ACC112 (cell line): ENCODE results near the gene SIRT7.

Experiments used
- H2AFZ ChIP-seq: fragments of 200-600 bp; sonication (generic); one replicate; pipeline ENCODE4 v1.6.0; 2017; ENCODE audit warnings: antibody characterized with exemption, low read length; ENCODE audit not compliant: unreplicated experiment
- H3K27ac ChIP-seq: fragments of 200-600 bp; sonication (generic); 2 replicates; pipeline ENCODE4 v1.5.1; 2014; ENCODE audit warnings: low read depth, mild to moderate bottlenecking, antibody characterized with exemption, low read length, moderate library complexity
- H3K27me3 ChIP-seq: fragments of 200-600 bp; sonication (generic); 2 replicates; pipeline ENCODE4 v1.6.1; 2014; ENCODE audit warnings: mild to moderate bottlenecking, antibody characterized with exemption, low read length, moderate library complexity, mixed read lengths; ENCODE audit not compliant: insufficient read depth
- H3K36me3 ChIP-seq: fragments of 200-600 bp; sonication (generic); 2 replicates; pipeline ENCODE4 v1.6.1; 2016; ENCODE audit warnings: mild to moderate bottlenecking, antibody characterized with exemption, low read length, moderate library complexity, mixed read lengths; ENCODE audit not compliant: insufficient read depth
- H3K4me1 ChIP-seq: fragments of 200-600 bp; sonication (generic); one replicate; pipeline ENCODE4 v1.6.1; 2016; ENCODE audit warnings: low read length, mixed read lengths; ENCODE audit not compliant: insufficient read depth, unreplicated experiment, control insufficient read depth
- H3K4me3 ChIP-seq: fragments of 200-600 bp; sonication (generic); 2 replicates; pipeline ENCODE4 v1.5.1; 2014; ENCODE audit warnings: mild to moderate bottlenecking, low read depth, low read length
- H3K79me2 ChIP-seq: fragments of 200-600 bp; sonication (generic); one replicate; pipeline ENCODE4 v1.6.0; 2016; ENCODE audit warnings: low read length; ENCODE audit not compliant: control insufficient read depth, unreplicated experiment, insufficient read depth

SIRT7 gene

DNA sequence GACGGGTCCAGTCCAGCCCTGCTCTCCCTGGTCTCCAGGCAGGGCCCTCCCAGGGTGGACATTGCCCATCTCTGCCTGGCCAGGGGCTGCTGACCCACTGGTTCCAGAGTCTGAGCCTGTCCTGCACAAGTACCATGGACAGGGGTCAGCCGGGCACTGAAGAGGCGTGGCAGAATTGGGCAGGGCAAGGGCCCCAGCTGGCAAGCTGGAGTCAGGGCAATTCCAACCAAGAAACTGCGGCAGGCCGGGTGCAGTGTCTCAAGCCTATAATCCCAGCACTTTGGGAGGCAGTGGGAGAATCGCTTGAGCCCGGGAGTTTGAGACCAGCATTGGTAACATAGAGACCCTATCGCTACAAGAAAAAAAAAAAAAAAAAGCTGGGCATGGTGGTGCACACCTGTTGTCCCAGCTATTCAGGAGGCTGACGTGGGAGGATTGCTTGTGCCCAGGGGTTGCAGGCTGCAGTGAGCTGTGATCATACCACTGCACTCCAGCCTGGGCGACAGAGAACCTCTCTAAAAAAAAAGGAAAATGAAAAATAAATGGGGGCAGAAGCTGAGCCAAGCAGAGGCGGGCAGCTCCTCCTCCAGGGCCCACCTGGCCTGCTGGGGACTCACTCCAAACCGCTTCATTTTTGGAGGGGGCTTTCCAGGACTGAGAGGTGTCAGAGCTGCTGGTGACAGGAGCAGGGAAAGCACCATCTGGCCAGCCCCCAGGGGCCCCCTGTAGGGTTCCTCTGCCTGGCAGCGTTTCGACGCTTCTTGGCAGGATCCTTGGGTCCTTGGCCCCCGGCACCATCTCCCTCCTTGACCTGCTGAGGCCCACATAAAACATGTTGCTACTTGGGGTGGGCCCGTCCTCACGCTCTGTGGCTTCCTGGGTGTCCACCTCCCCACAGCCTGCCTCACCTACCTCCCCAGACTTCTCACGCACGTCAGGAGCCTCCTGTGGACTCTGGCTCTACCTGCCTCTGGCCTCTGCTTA, 12.5 kb upstream of the SIRT7 start:
- Histone ChIP-seq H3K36me3 (no peaks in the 10 kb centered on the region), H3K79me2 (peaks cover 14% of the 10 kb centered on the region), H3K27ac (no peak overlapping the region), H2AFZ (no peak overlapping the region), H3K4me1 (peaks cover 7% of the 10 kb centered on the region), H3K4me3 (no peak overlapping the region), H3K27me3 (no peaks in the 10 kb centered on the region)

DNA sequence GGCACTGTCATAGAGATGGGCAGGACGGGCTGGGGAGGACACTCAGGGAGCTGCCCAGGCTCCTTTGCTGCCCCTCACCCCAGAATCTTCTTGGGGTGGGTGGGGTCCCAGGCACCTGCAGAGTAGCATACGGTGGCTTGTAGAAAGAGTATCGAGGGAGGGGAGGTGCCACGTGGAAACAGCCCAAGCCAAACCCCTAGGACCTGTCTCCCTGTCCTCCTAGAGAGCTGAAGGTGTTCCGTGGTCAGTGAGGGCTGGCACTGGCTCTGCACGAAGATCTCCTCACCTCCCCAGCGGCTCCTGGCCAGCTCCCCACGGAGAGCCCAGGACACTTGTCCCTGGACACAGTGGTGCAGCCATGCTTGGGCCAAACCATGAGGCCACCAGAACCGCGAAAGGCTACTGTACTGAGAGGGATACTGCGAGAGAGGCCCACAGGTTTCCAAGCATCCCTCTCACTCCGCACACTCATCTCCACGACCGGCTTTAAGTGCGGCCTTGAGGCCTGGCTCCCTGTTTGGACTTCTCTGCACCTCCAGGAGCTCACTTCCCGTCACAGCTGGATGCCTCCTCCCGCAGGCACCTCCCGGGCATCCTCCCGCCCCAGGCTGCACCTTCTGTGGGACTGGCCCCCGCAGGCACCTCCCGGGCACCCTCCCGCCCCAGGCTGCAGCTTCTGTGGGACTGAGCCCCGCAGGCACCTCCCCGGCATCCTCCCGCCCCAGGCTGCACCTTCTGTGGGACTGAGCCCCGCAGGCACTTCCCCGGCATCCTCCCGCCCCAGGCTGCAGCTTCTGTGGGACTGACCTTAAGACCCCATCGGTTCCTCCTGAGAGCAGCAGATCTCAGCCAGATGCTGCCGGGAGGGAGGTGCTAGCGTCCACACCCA, 11.5 kb upstream of the SIRT7 start:
- H3K79me2 ChIP-seq: peaks cover 23% of the 10 kb centered on the region
- H2AFZ ChIP-seq: no peak overlapping the region
- no peaks in the 10 kb centered on the region for H3K27me3 ChIP-seq
- H3K4me3 ChIP-seq: no peak overlapping the region; the same call in 1 of the 2 replicates
- peaks cover 14% of the 10 kb centered on the region for H3K4me1 ChIP-seq
- H3K36me3 ChIP-seq: no peaks in the 10 kb centered on the region
- no peak overlapping the region for H3K27ac ChIP-seq

DNA sequence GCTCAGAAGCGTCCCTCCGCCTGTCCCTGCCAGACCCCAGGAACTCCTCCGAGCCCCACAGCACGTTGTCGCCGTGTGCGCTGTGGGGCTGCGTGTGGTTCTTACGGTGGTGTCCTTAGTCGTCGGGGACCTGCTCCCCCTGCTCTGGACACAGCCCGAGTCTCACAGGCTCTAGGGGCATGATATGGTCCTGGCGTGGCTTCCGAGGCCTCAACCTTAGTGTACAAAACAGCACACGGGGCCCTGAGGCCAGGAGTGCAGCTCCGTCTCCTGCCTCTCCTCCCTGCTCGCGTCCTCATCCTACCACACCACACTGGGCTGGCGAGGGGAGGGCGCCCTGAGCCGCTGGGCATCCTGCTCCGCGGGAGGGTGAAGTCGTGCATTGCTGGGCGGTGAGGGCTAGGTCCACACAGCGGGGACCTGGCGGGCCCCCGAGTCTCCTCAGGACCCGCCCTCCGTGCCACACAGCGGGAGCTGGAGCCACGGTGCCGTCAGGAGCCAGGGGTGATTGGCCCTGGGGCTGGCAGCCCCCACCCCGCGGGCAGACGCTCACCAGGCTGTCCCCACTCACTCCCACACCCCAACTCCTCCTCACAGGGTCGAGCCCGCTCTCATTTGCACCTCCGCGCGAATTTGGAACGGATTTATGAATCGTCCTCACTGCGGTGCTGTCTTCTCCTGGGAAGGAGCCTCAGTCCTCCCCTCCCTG, 10.7 kb upstream of the SIRT7 start:
- H3K4me1 ChIP-seq: peaks cover 22% of the 10 kb centered on the region
- peak overlapping the region; percentile 85 for H3K4me3 ChIP-seq
- H2AFZ ChIP-seq: peak overlapping the region; percentile 79
- peaks cover 31% of the 10 kb centered on the region for H3K79me2 ChIP-seq
- no peak overlapping the region for H3K27ac ChIP-seq
- H3K36me3 ChIP-seq: no peaks in the 10 kb centered on the region
- no peaks in the 10 kb centered on the region for H3K27me3 ChIP-seq

DNA sequence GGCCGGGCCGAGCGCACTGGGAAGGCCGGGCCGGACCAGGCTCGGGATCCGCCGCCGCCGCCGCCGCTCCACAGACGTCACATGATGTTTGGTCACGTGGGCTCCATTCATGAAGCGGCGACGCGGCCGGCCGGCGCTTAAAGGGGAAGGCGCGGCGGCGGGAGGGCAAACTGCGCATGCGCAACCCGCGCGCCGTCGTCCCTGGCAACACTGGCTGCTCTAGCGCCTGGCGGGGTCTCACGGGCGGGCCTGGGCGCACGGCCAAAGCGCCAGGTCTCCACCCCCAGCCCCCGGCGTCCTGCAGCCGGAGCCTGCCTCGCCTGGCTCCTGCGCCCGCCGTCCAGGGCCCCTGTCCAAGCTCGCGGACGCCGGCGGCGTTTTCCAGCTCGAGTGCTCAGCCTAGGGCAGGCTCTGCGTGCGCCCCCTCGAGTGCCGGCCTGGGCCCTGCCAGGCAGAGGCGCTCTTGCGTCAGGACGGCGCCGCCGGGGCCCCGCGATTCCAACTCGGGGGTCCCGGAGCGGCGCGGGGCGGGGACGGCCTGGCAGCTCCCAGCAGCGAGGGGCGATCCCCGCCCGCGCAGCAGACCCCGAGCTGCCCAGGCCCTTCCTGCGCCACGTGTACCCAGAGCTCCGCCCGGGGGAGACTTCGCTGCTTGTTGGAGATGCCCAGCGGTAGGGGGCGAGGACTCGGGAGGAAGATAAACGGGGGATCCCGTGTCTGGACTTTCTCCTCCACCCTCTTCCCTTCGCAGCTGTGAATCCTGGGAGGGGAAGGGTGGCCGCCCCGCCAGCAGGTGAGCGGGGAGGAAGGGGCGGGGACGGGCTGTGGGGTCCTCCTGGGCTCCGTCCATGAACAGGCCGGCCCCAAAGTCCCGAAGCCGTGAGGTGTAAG, 9.9 kb upstream of the SIRT7 start, which contains the start of gene MAFG:
TSS of gene MAFG (minus strand) at position 83 of the 891 bp plus-strand sequence. CDS start 4,550 bp downstream, outside the sequence.
- H3K36me3 ChIP-seq: no peaks in the 10 kb centered on the region
- H3K27ac ChIP-seq: peak within 1 kb of the TSS; percentile 88
- H3K27me3 ChIP-seq: no peaks in the 10 kb centered on the region
- peaks cover 26% of the 10 kb centered on the region for H3K4me1 ChIP-seq
- H3K4me3 ChIP-seq: peak within 1 kb of the TSS; percentile 94
- peak within 1 kb of the TSS; percentile 79 for H2AFZ ChIP-seq
- H3K79me2 ChIP-seq: peaks cover 38% of the 10 kb centered on the region

DNA sequence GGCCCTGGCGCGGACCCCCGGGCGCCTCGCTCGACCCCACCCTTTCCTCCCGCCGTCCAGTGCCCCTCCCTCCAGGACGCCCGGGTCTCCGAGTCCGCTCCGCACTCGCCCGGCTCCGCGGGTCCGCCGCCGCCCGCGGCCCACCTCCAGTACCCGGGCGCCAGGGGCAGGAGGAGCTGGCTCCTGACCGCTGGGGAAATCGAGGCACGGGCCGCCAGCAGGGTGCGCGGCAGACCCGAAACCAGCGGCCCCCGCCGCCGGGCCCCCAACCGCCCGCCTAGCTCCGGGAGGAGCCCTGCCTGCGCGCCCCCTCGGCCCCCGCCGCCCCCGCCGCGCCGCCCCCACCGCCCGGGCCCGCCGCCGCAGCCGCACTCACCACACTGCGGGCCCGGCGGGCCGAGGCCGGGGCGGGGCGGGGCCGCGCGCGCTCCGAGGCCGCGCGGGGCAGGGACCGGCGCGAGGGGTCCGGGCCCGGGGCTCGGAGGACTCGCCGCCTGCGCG, 9.2 kb upstream of the SIRT7 start:
- Histone ChIP-seq H3K79me2 (peaks cover 45% of the 10 kb centered on the region), H3K4me1 (peaks cover 31% of the 10 kb centered on the region)

DNA sequence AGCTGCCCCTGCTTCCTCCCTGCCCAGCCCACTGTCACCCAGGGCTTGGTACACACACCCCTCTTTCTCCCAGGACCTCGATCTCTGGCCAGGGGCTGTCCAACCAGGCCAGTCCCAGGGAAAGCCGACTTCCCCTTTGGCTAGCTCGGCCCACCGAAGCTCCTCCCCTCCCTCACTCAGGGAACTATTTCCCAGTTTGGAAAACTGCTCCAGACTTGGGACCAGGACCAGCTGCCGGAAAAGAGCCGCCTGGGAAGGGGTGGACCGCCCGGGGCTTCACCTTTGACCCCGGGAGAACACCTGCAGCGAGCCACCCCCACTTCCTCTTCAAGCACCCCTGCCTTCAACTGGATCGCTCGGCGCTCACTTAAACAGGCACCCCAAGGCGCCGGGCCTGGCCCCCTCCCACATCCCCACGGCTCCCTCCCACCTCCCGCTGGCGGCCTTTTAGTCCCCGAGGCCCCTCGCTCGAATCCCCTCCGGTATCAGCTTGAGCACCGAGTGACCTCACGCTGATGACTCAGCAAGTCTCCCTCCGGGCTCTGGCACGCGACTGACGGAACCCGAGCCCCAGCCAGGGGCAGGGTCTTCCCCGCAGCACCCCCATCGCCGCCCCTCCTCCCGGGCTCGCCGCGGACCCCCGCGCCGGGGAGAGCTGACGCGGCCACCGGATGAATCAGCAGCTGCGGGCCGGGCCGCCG, 8.6 kb upstream of the SIRT7 start:
- Histone ChIP-seq H3K36me3 (no peaks in the 10 kb centered on the region; the same call in 1 of the 2 replicates), H3K27ac (peak overlapping the region; percentile 88), H3K79me2 (peaks cover 49% of the 10 kb centered on the region), H3K27me3 (no peaks in the 10 kb centered on the region), H3K4me3 (peak overlapping the region; percentile 94), H3K4me1 (peaks cover 31% of the 10 kb centered on the region), H2AFZ (no peak overlapping the region)

More for the DNA sequence above, 9.2 kb upstream of the SIRT7 start:
- H2AFZ ChIP-seq: no peak overlapping the region
- no peaks in the 10 kb centered on the region; the same call in 1 of the 2 replicates for H3K36me3 ChIP-seq
- no peaks in the 10 kb centered on the region for H3K27me3 ChIP-seq
- peak overlapping the region; percentile 94 for H3K4me3 ChIP-seq
- H3K27ac ChIP-seq: peak overlapping the region; percentile 88

DNA sequence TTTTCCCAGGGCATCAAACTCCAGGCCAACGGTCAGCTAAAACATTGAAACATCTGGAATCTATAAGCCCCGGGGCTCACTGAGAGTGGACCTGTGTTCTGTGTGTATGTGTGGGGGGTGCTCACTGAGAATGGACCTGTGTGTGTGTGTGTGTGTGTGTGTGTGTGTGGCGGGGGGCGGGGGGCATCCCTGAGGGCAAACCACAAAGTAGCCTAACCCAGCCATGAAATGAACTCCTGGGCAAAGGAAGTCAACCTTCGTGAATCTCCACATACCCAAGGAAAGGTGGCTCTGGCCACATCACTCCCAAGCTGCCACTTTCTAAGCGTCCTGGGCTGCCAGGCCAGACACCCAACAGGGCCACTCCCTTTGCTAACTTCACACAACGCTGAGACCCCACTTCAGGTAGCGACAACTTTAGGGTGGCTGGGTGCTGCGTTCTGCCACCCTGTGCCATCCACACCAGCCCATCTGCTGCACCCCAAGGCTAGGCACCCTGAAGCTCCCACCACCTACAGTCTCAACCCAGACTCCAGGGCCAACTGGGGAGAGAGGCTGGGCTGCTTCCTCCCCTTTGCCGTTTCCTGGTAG, 8.0 kb upstream of the SIRT7 start:
- Histone ChIP-seq H3K4me1 (peaks cover 31% of the 10 kb centered on the region), H2AFZ (no peak overlapping the region), H3K27ac (peak overlapping the region; percentile 88), H3K79me2 (peaks cover 53% of the 10 kb centered on the region), H3K27me3 (no peaks in the 10 kb centered on the region), H3K4me3 (peak overlapping the region; percentile 94), H3K36me3 (no peaks in the 10 kb centered on the region; the same call in 1 of the 2 replicates)

DNA sequence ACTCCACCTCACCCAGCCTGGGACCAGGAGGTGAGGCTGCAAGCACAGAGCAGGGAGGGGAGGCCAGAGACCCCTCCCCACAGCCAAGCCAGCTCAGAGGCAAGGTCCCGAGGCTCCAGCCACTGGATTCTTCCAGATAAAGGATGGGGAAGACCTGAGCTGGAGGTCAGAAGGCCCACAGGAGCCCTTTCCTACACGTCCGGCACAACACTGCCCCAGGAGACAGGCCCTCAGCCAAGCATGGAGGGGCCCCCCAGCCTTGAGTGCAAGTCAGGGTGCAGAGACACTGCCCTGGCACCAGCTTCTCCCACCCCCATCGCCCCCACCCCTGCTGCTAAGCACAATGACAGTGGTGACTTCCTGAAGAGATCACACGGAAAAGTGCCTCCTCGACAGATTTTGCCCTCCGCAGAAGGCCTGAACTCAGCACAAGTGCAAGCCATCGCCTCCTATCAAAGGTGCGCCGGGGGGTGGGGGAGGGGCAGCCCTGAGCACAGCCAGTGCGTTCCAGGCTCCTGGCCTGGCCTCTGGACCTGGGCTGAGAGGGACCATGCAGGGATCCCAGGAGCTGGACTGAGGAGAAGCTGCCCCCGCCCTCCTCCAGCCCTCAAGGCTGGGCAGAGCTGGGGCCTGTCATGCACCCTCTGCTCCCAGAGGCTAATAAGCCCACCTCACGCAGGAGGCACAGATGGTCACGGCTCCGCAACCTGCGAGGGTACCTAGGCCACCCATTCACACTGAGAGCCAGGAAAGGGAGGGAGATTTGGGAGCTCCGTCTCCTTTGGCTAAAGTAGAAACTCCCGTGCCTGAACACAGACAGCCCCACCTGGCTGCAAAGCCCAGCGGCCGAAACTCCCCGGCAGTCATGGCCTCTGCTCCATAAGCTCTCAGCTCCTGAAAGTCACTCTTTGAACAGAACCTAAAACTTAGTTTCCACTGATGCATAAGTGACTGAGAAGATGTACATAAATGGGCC, 6.9 kb upstream of the SIRT7 start:
- Histone ChIP-seq H3K27me3 (no peaks in the 10 kb centered on the region), H3K36me3 (no peaks in the 10 kb centered on the region; the same call in 1 of the 2 replicates), H3K4me1 (peaks cover 31% of the 10 kb centered on the region), H2AFZ (no peak overlapping the region), H3K27ac (peak overlapping the region; percentile 88), H3K79me2 (peaks cover 59% of the 10 kb centered on the region), H3K4me3 (peak overlapping the region; percentile 73)
